ENCODE results near the gene STMN3.

Gene STMN3

GRCh38 chr20:63691711-63692435, 38.6 kb upstream of the STMN3 start:
- DNase-seq, result no peak

- DNase-seq, result no peak
Measured at GRCh38 chr20:63690898-63691710, 37.9 kb upstream of the STMN3 start.

GRCh38 chr20:63690003-63690897, 37.0 kb upstream of the STMN3 start:
- DNase-seq, result no peak

- DNase-seq, result no peak
Measured at GRCh38 chr20:63689046-63690002, 36.1 kb upstream of the STMN3 start.

GRCh38 chr20:63688228-63689045, 35.2 kb upstream of the STMN3 start:
- DNase-seq, result no peak

GRCh38 chr20:63687419-63688178, 34.4 kb upstream of the STMN3 start:
- no peak for DNase-seq

- no peak for DNase-seq
Measured at GRCh38 chr20:63686492-63687321, 33.5 kb upstream of the STMN3 start.

- DNase-seq, result no peak
Measured at GRCh38 chr20:63686094-63686491, 32.9 kb upstream of the STMN3 start.

GRCh38 chr20:63685269-63686026, 32.2 kb upstream of the STMN3 start:
- no peak for DNase-seq

GRCh38 chr20:63682384-63683139, 29.3 kb upstream of the STMN3 start:
- DNase-seq, result no peak

GRCh38 chr20:63681609-63682142, 28.5 kb upstream of the STMN3 start:
- DNase-seq, result no peak

- DNase-seq, result no peak
Measured at GRCh38 chr20:63680857-63681608, 27.8 kb upstream of the STMN3 start.

- DNase-seq, result no peak
Measured at GRCh38 chr20:63680427-63680826, 27.2 kb upstream of the STMN3 start.

- no peak for DNase-seq
Measured at GRCh38 chr20:63679799-63680305, 26.6 kb upstream of the STMN3 start.

GRCh38 chr20:63678667-63679465, 25.6 kb upstream of the STMN3 start:
- no peak for DNase-seq

- no peak for DNase-seq
Measured at GRCh38 chr20:63678071-63678470, 24.8 kb upstream of the STMN3 start.
